HepG2 (cell line): ENCODE measurements around the gene PLSCR5. TPM values are rescaled to one million over a fixed set of nuclear protein-coding genes. Genes with fewer than 3 reads are reported as not detected.

Experiments used
- AHDC1 ChIP-seq: sonication (generic); formaldehyde crosslinking; IDR thresholded peaks from 2 replicates; pipeline ENCODE4 v1.5.1; 2020; ENCODE audit warnings: mild to moderate bottlenecking, missing genetic modification reagents, borderline replicate concordance
- ATF1 ChIP-seq: IDR thresholded peaks from 2 replicates; pipeline ENCODE4 v1.6.1; 2016; ENCODE audit warnings: mild to moderate bottlenecking, control low read depth
- E2F2 ChIP-seq: sonication (generic); formaldehyde crosslinking; IDR thresholded peaks from 2 replicates; pipeline ENCODE4 v1.4.0; 2020; ENCODE audit warnings: missing genetic modification reagents, borderline replicate concordance
- KDM6A ChIP-seq: IDR thresholded peaks from 2 replicates; pipeline ENCODE4 v1.6.1; 2016; ENCODE audit warnings: low read depth
- NFKBIZ ChIP-seq: IDR thresholded peaks from 2 replicates; pipeline ENCODE4 v1.6.1; 2018; ENCODE audit warnings: missing genetic modification reagents, missing compliant biosample characterization
- RELA ChIP-seq: sonication (generic); formaldehyde crosslinking; IDR thresholded peaks from 2 replicates; pipeline ENCODE4 v1.4.0; 2020; ENCODE audit warnings: missing genetic modification reagents
- TCF7 ChIP-seq: sonication (generic); IDR thresholded peaks from 2 replicates; pipeline ENCODE4 v1.6.1; 2016; ENCODE audit warnings: antibody characterized with exemption, low read depth
- TCF7L2 ChIP-seq: IDR thresholded peaks from 2 replicates; pipeline ENCODE4 v1.6.1; 2011; ENCODE audit warnings: mild to moderate bottlenecking, low read depth, low read length, moderate library complexity
- ZBTB49 ChIP-seq: sonication (generic); formaldehyde crosslinking; IDR thresholded peaks from 2 replicates; pipeline ENCODE4 v1.4.0; 2020; ENCODE audit warnings: missing genetic modification reagents, borderline replicate concordance
- ZNF574 ChIP-seq: sonication (generic); formaldehyde crosslinking; IDR thresholded peaks from 2 replicates; pipeline ENCODE4 v1.4.0; 2020; ENCODE audit warnings: missing genetic modification reagents
- ZNF747 ChIP-seq: sonication (generic); formaldehyde crosslinking; IDR thresholded peaks from 2 replicates; pipeline ENCODE4 v1.8.1; 2023; ENCODE audit warnings: missing genetic modification reagents, mild to moderate bottlenecking, borderline replicate concordance
- polyA plus RNA-seq, 8 experiments: library from polyadenylated mRNA; depleted of rRNA in 3 of 8; stranded (reverse) in 7 of 8; unstranded in 1 of 8; fragments of >200 nt; fragmentation: Illumina TruSeq in 4 of 8; extraction: Trizol in 4 of 8; gene quantifications; 2 replicates each; pipeline versions ENCODE4 v1.2.1 to v1.2.3, GENCODE V29; 2011 to 2016; ENCODE audit warnings: low read depth in 4 of 8, missing spikeins in 1 of 8, mixed read lengths in 1 of 8; ENCODE audit not compliant: insufficient read depth in 1 of 8
- total RNA-seq, 5 experiments: library from RNA; depleted of rRNA; stranded (reverse); fragments of >200 nt; fragmentation: Illumina TruSeq; extraction: Trizol; gene quantifications; 2 replicates each; pipeline ENCODE4 v1.2.3, GENCODE V29; 2016; ENCODE audit warnings: low read depth in 1 of 5
- TF ChIP-seq, protein P1 (sequence below): IDR thresholded peaks from 2 replicates; pipeline ENCODE4 v1.6.1; 2016
- TF ChIP-seq, protein P2 (sequence below): sonication (generic); formaldehyde crosslinking; IDR thresholded peaks from 2 replicates; pipeline ENCODE4 v1.5.1; 2020; ENCODE audit warnings: mild to moderate bottlenecking, moderate library complexity, missing genetic modification reagents

PLSCR5 gene
- total and polyA plus RNA-seq, 2 of the 13 experiments (the other 11 are each of a cell fraction or from before 2014, with no cell fraction given), result 0.50 TPM; not detected in 1

DNA sequence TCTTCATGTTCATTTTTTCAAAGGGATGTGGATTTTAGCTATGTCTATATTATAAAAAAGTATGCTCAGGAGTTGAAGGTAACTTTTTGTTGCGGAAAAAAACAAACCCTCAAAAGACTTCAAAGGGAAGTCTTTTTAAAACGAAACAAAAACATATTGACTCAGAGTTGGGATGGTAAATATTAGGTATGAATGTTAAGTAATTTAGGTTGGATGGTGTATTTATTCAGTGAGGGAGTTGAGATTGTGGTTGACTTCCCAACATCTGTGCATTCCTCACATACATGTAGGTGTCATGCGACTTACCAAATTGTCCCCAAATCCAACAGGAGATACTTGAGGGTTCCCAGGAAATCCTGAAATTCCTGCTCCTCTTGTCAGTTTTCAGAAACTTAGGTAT is 32.7 kb upstream of the PLSCR5 start (continued):
- TF ChIP-seq ZBTB49 (CRISPR knock-in tag) (no peak), NFKBIZ (peak; percentile 87), E2F2 (no peak), ZNF574 (CRISPR knock-in tag) (no peak), RELA (CRISPR knock-in tag) (no peak), TCF7 (peak; percentile 97), ZNF747 (CRISPR knock-in tag) (0 out of 2 replicates have a peak, but pooled peaks have one; percentile 35), TCF7L2 (peak; percentile 71), KDM6A (peak; percentile 65; the same call in 1 of the 2 replicates), ATF1 (CRISPR knock-in tag) (peak; percentile 75), AHDC1 (peak; percentile 96)
- TF ChIP-seq, protein P1, sequence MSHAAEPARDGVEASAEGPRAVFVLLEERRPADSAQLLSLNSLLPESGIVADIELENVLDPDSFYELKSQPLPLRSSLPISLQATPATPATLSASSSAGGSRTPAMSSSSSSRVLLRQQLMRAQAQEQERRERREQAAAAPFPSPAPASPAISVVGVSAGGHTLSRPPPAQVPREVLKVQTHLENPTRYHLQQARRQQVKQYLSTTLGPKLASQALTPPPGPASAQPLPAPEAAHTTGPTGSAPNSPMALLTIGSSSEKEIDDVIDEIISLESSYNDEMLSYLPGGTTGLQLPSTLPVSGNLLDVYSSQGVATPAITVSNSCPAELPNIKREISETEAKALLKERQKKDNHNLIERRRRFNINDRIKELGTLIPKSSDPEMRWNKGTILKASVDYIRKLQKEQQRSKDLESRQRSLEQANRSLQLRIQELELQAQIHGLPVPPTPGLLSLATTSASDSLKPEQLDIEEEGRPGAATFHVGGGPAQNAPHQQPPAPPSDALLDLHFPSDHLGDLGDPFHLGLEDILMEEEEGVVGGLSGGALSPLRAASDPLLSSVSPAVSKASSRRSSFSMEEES (CRISPR knock-in tag), result peak; percentile 97
- TF ChIP-seq, protein P2, sequence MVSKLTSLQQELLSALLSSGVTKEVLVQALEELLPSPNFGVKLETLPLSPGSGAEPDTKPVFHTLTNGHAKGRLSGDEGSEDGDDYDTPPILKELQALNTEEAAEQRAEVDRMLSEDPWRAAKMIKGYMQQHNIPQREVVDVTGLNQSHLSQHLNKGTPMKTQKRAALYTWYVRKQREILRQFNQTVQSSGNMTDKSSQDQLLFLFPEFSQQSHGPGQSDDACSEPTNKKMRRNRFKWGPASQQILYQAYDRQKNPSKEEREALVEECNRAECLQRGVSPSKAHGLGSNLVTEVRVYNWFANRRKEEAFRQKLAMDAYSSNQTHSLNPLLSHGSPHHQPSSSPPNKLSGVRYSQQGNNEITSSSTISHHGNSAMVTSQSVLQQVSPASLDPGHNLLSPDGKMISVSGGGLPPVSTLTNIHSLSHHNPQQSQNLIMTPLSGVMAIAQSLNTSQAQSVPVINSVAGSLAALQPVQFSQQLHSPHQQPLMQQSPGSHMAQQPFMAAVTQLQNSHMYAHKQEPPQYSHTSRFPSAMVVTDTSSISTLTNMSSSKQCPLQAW (CRISPR knock-in tag), result no peak
